SK-N-DZ (cell line): ENCODE data around the gene KLHDC7B.

Experiments used
- DNase-seq: peaks from one replicate; pipeline ENCODE4 v3.0.0-alpha.2; 2015; ENCODE audit warnings: low spot score

The KLHDC7B gene

DNA sequence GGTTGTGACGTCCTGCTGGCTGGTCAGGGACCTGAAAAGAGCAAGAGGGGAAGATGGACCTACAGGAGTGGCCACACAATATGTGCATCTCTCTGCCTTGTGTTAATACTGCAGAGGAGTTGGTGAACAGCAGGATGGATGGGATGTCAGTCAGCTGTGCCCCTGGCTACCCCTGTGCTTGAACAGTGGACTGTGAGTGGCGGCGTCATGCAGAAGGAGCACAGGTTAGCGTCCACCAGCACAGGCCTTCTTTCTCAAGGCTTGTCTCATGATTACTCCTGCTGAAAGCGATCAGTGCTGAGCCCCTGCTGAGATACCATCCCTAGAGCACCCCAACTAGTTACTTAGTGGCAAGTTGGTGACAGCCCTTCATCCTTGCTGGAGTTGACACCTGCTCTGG is 40.7 kb downstream of the KLHDC7B start:
- no peak for DNase-seq

GRCh38 chr22:50587407-50587806 is 41.7 kb downstream of the KLHDC7B start:
- no peak for DNase-seq

GRCh38 chr22:50595189-50595588 is 49.5 kb downstream of the KLHDC7B start:
- DNase-seq, result no peak

- DNase-seq, result no peak
Measured at GRCh38 chr22:50597097-50597496, 51.4 kb downstream of the KLHDC7B start.

DNA sequence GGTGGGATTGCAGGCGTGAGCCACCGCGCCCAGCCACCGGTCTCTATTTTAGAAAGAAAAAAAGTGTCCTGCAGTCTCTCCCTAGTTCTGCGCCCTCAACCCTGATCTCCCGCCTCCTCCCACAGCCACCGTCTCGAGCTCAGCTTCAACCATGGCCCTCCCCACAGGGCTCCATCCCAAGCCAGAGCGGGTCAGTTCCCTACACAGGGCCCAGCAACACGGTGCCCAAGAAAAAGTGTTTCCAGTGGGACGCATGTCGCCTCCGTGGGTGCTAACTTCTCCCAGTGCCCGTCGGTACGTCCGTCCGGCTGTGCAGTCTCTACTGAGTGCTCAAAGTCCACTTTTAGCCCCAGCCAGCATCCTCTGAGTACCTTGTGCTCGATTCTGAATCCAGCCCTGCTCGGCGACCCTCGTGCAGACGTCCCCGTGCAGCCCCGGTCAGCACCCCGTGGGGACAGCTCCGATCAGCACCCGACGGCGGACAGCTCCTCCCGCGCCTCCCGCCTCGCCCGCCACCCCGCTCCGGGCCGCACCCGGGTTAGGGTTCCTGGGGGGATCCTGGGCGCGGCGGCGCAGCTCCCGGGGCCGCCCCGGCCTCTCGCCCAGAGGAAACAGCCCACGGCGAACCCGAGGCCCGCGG is 54.2 kb downstream of the KLHDC7B start:
- DNase-seq, result no peak

- DNase-seq, result peak; percentile 41
Measured at GRCh38 chr22:50600538-50600937, 54.8 kb downstream of the KLHDC7B start, which contains the start of gene MAPK8IP2. Gene MAPK8IP2 (plus strand): TSS chr22:50600793. CDS start chr22:50600819, 26 bp downstream.
